C4-2B (cell line): ENCODE measurements around the gene NECAP2.
"Not testable (repeated sequence)": the region's sequence is repeated elsewhere in the genome, so short reads cannot be mapped to it uniquely, and the experiment has no call there.

Source experiments
- CTCF ChIP-seq: fragments of 450-650 bp; conservative IDR thresholded peaks from 2 replicates; pipeline ENCODE4 v1.5.1; 2017; ENCODE audit warnings: mild to moderate bottlenecking
- ZFX ChIP-seq: fragments of 450-650 bp; IDR thresholded peaks from 2 replicates; pipeline ENCODE4 v1.6.1; 2017

- not testable (repeated sequence) for TF ChIP-seq CTCF, ZFX
Measured at GRCh38 chr1:16486316-16486715, 45.8 kb downstream of the NECAP2 start.
